GM12864 (cell line): ENCODE measurements around the gene SLC44A4.
A peak's percentile ranks its signal among the peaks of the same experiment; 100 is the strongest.

Source experiments
- DNase-seq: peaks from one replicate; pipeline ENCODE4 v3.0.0-alpha.2; 2011; ENCODE audit warnings: low read depth
- H3K4me3 ChIP-seq: 2 replicates; pipeline ENCODE4 v1.5.1; 2011; ENCODE audit warnings: mild to moderate bottlenecking, low read depth, low read length, control low read depth
- TF ChIP-seq, protein P1 (sequence below): IDR thresholded peaks from 2 replicates; pipeline ENCODE4 v1.5.1; 2011; ENCODE audit warnings: low read depth, mild to moderate bottlenecking, moderate library complexity, low read length, control low read depth, inconsistent platforms; ENCODE audit errors: missing control alignments

The SLC44A4 gene

DNA sequence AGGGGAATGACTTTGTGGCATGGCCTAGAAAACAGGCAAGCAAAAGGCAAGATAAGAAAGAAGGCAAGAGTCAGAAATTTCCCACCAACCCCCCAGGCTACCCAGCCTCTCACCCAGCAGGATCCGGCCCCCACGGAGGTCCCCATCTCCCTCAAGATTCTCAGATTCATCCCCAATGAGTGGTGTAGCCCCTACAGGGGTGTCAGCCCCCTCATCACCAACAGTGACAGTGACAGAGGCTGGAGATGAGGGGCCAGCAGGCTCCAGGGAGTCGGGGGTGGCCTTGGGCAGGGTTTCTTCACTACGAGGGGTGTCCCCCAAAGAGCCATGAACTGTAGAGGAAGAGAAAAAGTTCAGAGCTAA lies 17.7 kb upstream of the SLC44A4 start:
- peak overlapping the region; percentile 94 for H3K4me3 ChIP-seq
- no peak for DNase-seq
- TF ChIP-seq, protein P1, sequence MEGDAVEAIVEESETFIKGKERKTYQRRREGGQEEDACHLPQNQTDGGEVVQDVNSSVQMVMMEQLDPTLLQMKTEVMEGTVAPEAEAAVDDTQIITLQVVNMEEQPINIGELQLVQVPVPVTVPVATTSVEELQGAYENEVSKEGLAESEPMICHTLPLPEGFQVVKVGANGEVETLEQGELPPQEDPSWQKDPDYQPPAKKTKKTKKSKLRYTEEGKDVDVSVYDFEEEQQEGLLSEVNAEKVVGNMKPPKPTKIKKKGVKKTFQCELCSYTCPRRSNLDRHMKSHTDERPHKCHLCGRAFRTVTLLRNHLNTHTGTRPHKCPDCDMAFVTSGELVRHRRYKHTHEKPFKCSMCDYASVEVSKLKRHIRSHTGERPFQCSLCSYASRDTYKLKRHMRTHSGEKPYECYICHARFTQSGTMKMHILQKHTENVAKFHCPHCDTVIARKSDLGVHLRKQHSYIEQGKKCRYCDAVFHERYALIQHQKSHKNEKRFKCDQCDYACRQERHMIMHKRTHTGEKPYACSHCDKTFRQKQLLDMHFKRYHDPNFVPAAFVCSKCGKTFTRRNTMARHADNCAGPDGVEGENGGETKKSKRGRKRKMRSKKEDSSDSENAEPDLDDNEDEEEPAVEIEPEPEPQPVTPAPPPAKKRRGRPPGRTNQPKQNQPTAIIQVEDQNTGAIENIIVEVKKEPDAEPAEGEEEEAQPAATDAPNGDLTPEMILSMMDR: no peak

DNA sequence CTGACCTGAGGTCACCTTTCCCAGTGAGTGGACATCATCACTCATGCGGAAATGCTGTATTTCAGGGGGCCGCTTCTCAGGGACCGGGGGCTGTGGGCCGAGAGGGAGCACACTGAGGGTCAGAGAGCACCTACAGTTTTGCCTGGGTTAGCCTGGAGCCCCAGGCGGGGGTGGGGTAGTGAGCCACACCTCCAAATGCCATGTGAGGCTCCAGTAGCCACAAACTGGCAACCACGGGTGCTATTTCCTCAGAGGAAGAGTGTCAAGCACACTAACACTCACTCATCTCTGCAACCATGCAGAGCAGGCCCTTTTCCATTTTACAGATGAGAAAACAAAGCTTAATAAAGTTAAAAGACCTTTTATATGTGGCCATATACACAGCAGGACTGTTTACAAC lies 14.0 kb upstream of the SLC44A4 start:
- DNase-seq: no peak
- TF ChIP-seq, protein P1: no peak
- no peak overlapping the region for H3K4me3 ChIP-seq

DNA sequence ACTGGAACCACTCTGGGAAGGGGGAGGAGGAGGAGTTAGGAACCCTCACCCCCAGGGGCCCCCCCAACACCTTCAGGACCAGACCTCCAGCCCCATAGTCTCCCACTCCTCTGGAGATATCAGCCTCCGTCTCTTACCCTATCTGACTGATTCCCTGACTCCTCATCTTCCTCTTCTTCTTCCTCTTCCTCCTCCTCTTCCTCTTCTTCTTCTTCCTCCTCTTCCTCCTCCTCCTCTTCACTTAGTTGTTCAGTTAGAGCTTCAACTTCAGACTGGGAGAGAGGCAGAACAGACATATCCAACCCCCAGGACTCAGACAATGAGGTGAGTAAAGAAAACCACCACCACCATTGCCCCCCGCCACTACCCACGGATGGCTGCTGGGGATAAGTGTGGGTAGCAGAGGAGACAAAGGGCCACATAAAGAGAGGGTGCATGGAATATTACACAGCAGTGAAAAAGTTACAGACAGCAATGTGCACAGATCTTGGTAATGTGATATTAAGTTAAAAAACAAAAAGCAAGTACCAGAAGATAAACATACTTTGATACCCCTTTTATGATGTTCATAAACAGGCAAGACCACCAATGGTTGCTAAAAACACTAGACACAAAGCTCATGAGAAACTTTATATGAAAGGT lies 10.7 kb upstream of the SLC44A4 start:
- TF ChIP-seq, protein P1: no peak
- DNase-seq: no peak
- no peak overlapping the region for H3K4me3 ChIP-seq

DNA sequence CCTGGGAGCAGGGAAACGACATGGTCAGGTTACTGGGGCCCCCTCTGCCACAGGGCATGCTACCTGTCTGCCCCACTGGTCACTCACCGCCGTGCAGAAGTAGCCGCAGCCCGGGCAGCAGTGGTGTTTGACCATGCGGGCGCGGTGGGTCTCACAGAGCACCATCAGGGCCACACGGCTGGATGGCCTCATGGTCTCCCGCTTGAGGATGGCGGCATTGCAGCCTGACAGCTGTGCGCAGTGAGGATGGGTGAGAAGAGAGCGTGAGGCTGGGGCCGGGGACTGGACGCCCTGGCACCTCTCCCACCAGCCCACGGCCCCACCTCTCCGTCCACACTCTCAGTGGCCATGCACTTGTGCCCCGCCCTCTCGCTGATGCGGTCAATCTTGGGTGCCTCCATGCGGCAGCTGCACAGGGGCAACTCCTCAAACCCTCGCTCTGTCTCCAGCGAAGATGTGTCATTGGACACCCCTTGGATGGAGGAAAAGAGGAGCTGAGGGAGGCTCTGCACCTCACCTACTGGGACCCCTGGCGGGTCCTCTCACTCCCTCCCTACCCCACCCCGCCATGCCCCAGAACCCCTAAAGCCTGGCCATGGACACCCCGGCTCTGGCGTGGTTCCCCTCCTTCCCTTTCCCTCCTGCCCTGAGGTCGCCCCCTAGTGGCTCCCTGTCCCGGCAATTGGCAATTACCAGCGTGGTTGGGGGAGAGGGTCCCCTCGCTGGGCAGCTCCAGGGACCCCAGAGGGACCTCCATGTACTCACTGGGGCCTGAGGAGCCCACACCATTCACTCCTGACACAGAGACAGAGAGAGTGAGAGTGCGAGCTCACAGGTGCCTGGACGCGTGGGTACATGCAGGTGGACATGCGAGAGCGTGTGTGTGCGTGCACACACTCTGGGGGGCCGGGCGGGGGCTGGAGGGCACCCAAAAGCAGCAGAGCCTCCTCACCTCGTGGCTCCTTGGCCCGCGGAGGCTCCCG lies 9.8 kb upstream of the SLC44A4 start:
- TF ChIP-seq, protein P1: peak; percentile 79
- no peak for DNase-seq
- no peak overlapping the region for H3K4me3 ChIP-seq

DNA sequence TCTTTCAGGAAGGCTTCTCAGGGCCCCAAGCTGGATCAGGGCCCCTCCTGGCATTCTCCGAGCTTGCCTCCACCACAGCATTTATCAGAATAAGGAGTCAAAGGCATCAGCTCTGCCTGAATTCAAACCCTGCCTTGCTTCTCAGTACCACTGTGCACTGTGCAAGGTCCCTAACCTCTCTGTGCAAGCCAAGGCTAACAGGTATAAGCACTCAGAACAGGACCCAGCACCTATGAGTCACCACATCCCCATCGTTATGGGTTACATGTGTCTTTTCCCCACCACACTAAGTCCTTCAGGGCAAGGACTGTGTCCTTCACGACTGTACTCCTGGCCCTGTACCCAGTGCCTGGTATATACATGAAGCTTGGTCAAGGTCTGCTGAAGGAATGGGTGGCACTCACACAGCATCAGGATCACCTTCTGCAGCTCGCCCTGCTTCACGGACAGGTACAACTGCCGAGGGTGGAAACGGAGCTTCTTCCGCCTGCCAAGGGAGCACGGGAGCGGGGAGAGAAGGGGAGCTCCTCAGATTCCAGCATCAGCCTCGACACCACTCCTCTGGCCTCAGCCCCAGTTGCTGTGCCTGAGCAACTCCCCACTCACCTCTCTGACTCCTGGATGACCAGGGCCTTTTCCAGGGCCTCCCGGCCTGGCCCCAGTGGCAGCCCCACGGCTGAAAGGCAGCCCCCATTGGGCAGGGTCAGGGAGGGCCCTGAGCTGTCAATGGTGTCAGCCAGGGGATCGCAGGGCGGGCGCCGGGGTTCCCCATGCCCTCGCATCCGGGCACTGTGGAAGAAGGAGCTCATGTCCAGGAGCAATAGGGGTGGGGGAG lies 8.6 kb upstream of the SLC44A4 start:
- TF ChIP-seq, protein P1: no peak
- no peak overlapping the region for H3K4me3 ChIP-seq
- no peak for DNase-seq

DNA sequence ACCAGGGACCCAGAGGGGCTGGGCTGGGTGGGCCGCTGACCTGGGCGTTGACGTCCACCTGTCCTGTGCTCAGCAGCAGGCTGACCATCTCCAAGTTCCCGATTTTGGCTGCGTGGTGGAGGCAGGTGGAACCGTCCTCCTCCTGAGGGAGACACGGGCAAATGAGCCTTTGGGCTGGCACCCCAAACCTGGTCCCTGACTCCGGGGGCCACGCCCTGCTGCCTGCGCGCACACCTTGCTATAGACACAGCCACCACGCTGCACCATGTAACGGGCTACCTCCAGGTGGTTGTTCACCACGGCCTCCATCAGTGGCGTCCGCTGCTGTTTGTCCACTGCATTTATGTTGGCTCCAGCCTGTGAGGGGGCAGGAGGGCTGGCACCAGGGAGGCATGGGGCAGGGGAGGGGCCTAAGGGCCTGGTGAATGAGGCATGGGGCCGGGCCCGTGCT lies 7.8 kb upstream of the SLC44A4 start:
- TF ChIP-seq, protein P1: no peak
- no peak for DNase-seq
- no peak overlapping the region for H3K4me3 ChIP-seq
